Measurements from ENCODE around the gene SYNGR2.
"Not testable (repeated sequence)": the region's sequence is repeated elsewhere in the genome, so short reads cannot be mapped to it uniquely, and the experiment has no call there.

Gene SYNGR2

DNA sequence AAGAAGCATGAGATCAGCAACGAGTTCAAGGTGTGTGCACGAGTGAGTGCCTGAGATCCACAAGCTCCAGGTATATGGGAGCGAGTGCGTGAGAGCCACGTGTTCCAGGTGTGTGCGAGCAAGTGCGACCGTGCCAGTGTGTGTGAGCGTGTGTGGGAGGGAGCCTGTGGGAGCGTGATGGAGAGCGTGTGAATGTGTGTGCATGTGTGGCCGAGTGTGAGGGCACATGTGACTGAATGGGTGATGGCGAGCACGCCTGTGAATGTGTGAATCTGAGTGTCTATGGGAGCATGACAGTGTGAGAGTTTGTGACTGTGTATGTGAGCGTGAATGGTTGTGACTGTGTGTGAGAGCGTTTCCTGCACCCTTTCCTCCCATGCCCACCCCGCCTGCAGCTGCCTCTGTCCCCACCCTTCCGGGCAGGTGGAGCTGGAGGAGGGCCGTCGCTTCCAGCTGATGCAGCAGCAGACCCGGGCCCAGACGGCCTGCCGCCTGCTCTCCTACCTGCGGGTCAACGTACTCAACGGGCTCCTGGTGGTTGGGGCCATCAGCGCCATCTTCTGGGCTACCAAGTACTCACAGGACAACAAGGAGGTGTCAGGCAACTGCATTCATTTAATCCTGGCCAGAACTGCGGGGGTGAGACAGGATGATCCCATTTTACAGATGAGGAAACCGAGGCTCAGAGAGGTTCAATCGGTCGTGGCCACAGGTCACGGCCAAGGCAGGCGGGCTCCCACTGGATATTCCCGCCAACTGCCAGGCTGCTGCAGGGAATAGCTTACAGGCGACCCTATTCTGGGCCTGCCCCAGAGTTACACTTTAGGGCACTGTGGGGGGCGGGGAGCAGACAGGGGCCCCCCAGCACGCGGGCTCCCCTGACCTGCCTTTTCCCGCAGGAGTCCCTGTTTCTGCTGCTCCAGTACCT lies 34.1 kb upstream of the SYNGR2 start:
- POLR2A ChIA-PET, result interaction anchor here (2.3 kb wide), 1 partner anchor 10 kb away, joined by 6 read pairs; no protein-coding TSS in a partner anchor
- CTCF ChIA-PET, result interaction anchor here (0.7 to 1.7 kb wide), 4 partner anchors 10 to 154 kb away, joined by 3 to 6 read pairs (median 6); no protein-coding TSS in a partner anchor
- TF ChIP-seq SUZ12 (IDR thresholded peaks at IDR 0.05) (no peak), TARDBP (IDR thresholded peaks at IDR 0.05) (no peak), ARNT (IDR thresholded peaks at IDR 0.05) (peak; percentile 9; the same call in 1 of the 2 replicates)
- DNase-seq (ENCODE audit: extremely low spot score), result peak; percentile 77

DNA sequence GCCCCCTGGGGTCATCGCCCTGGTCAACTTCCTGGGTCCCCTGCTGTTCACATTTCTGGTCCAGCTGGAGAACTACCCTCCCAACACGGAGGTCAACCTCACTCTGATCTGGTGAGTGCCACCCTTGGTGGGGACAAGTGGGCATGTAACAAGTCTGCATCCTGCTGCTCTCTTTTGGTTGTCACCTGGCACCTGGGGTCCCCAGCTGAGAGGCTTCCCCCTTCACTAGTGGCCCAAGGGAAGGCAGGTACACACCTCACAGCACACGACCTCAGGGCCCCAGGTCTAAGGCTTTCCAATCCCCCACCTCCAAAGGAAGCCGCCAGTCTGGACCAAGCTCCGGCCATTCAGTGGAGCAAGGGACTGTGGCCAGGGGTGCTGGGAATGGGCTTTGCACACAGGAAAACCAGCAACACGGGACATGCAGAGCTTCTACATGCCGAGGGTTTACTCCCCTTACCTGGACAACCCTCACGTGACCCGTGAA lies 33.4 kb upstream of the SYNGR2 start:
- ChIA-PET POLR2A (interaction anchor here (2.3 kb wide), 1 partner anchor 9 kb away, joined by 6 read pairs; no protein-coding TSS in a partner anchor), CTCF (interaction anchor here (0.7 to 3.8 kb wide), 5 partner anchors 9 to 154 kb away, joined by 3 to 15 read pairs (median 6); no protein-coding TSS in a partner anchor)
- TF ChIP-seq SP1 (IDR thresholded peaks at IDR 0.05), result no peak
- DNase-seq (ENCODE audit: extremely low spot score), result no peak

DNA sequence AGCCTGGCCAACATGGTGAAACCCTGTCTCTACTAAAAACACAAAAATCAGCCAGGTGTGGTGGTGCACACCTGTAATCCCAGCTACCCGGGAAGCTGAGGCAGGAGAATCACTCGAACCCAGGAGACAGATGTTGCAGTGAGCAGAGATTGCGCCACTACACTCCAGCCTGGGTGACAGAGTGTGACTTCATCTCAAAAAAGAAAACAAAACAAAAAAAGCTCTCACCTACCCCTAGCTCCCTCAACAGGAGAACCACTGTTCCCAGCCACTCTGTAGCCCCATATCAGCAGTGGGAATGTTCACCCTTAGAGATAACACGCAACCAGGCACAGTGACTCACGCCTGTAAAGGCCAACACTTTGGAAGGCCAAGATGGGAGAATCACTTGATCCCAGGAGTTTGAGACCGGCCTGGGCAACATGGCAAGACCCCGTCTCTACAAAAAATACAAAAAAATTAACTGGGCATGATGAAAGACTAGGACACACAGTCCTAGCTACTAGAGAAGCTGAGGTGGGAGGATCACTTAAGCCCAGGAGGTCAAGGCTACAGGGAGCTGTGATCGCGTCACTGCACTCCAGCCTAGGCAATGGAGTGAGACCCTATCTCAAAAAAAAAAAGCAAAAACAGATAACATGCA lies 32.4 kb upstream of the SYNGR2 start:
- no peak for DNase-seq (ENCODE audit: extremely low spot score)
- ChIA-PET CTCF (interaction anchor here (0.6 to 3.8 kb wide), 5 partner anchors 8 to 244 kb away, joined by 3 to 15 read pairs (median 5); no protein-coding TSS in a partner anchor), POLR2A (interaction anchor here (2.3 kb wide), 1 partner anchor 8 kb away, joined by 6 read pairs; no protein-coding TSS in a partner anchor)
- TF ChIP-seq SUZ12 (IDR thresholded peaks at IDR 0.05) (no peak), SP1 (IDR thresholded peaks at IDR 0.05) (no peak), ELF4 (IDR thresholded peaks at IDR 0.05) (no peak), LEF1 (IDR thresholded peaks at IDR 0.05; ENCODE audit: borderline replicate concordance) (no peak), FOXK2 (IDR thresholded peaks at IDR 0.05) (no peak), CTBP1 (IDR thresholded peaks at IDR 0.05; ENCODE audit: borderline replicate concordance) (no peak), NFRKB (IDR thresholded peaks at IDR 0.05) (no peak), BHLHE40 (IDR thresholded peaks at IDR 0.05; ENCODE audit: borderline replicate concordance) (no peak), TARDBP (IDR thresholded peaks at IDR 0.05) (no peak), ARNT (IDR thresholded peaks at IDR 0.05) (no peak), HDGF (IDR thresholded peaks at IDR 0.05; ENCODE audit: borderline replicate concordance) (no peak), FOXM1 (IDR thresholded peaks at IDR 0.05; ENCODE audit: borderline replicate concordance) (no peak), L3MBTL2 (conservative IDR thresholded peaks at IDR 0.05) (no peak), FOXA1 (IDR thresholded peaks at IDR 0.05) (no peak), ZNF384 (IDR thresholded peaks at IDR 0.05) (no peak)
- TF ChIP-seq, protein P1, sequence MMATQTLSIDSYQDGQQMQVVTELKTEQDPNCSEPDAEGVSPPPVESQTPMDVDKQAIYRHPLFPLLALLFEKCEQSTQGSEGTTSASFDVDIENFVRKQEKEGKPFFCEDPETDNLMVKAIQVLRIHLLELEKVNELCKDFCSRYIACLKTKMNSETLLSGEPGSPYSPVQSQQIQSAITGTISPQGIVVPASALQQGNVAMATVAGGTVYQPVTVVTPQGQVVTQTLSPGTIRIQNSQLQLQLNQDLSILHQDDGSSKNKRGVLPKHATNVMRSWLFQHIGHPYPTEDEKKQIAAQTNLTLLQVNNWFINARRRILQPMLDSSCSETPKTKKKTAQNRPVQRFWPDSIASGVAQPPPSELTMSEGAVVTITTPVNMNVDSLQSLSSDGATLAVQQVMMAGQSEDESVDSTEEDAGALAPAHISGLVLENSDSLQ (IDR thresholded peaks at IDR 0.05), result no peak

DNA sequence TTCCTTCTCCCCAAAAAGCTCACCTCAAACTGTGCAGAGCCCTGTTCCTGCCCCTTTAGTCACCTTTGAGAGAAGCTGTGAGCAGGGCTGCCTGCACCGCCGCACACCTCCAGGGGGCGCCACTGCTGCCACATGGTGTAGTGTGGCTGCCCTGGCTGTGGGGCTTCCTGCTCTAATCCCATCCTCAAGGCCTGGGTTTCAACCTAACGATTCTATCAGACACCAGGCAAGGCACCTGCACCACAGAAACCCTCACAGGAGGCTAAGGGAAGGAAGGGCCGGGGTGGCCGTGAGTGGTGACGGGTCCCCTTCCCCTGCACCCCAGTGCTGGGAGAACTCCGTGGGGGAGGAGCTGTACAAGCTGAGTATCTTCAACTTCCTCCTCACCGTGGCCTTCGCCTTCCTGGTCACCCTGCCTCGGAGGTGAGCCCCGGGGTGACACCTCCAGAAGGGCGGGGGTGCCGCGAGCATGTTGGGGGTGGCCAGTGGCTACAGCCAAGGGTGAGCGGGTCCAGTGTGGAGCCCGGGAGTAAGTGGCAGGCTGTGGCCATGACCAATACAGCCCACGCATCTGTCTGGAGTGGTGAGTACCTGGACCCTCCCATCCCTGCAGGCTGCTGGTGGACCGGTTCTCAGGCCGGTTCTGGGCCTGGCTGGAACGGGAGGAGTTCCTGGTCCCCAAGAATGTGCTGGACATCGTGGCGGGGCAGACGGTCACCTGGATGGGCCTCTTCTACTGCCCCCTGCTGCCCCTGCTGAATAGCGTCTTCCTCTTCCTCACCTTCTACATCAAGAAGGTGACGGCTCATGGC lies 30.8 kb upstream of the SYNGR2 start:
- no peak for DNase-seq (ENCODE audit: extremely low spot score)
- ChIA-PET CTCF (interaction anchor here (0.5 to 3.8 kb wide), 8 partner anchors 9 to 597 kb away, joined by 3 to 15 read pairs (median 4); partner anchors contain the start of gene TMC6), POLR2A (interaction anchor here (1.1 kb wide), 1 partner anchor 33 kb away, joined by 4 read pairs; no protein-coding TSS in a partner anchor)
- TF ChIP-seq LEF1 (IDR thresholded peaks at IDR 0.05; ENCODE audit: borderline replicate concordance) (no peak), L3MBTL2 (conservative IDR thresholded peaks at IDR 0.05) (no peak), BHLHE40 (IDR thresholded peaks at IDR 0.05; ENCODE audit: borderline replicate concordance) (no peak), ZNF384 (IDR thresholded peaks at IDR 0.05) (no peak), FOXM1 (IDR thresholded peaks at IDR 0.05; ENCODE audit: borderline replicate concordance) (no peak), TARDBP (IDR thresholded peaks at IDR 0.05) (no peak), SUZ12 (IDR thresholded peaks at IDR 0.05) (no peak), ELF4 (IDR thresholded peaks at IDR 0.05) (no peak), FOXA1 (IDR thresholded peaks at IDR 0.05) (no peak), CTBP1 (IDR thresholded peaks at IDR 0.05; ENCODE audit: borderline replicate concordance) (no peak)
- TF ChIP-seq, protein P1 (IDR thresholded peaks at IDR 0.05), result no peak

DNA sequence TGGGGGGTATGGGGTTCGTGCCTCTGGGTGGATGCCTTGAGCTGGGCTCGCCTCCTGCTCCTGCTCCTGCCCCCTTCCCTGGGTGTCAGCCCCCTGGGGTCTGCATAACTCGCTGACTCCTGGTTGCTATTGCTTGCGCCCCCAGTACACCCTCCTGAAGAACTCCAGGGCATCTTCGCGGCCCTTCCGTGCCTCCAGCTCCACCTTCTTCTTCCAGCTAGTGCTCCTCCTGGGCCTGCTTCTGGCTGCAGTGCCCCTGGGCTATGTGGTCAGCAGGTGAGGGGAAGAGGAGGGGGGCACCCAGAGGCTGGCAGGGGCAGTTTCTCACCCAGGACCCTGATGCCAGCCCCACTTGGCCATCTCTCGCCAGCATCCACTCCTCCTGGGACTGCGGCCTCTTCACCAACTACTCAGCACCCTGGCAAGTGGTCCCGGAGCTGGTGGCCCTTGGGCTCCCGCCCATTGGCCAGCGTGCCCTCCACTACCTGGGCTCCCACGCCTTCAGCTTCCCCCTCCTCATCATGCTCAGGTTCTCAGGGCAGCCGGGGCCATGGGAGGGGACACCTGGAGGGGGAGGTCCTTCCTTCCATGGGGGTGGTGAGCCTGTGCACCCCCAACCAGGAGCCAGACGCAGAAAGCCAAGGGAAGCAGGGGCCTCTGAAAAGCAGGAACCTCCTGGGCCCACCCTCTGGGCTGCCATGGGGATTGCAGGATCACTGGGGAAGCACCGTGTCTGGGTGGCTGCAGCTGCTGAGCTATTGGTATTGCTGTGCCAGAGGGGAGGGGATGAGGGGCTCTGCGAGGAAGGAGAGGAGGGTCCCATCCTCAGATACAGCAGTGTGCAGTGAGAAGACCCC lies 29.9 kb upstream of the SYNGR2 start:
- no peak for DNase-seq (ENCODE audit: extremely low spot score)
- ChIA-PET POLR2A (interaction anchor here (1.1 kb wide), 1 partner anchor 32 kb away, joined by 4 read pairs; no protein-coding TSS in a partner anchor), CTCF (interaction anchor here (0.6 to 3.8 kb wide), 3 partner anchors 10 to 596 kb away, joined by 3 to 15 read pairs (median 5); partner anchors contain the start of gene TMC6)
- no peak for TF ChIP-seq FOXK2 (IDR thresholded peaks at IDR 0.05)
- TF ChIP-seq, protein P1 (IDR thresholded peaks at IDR 0.05), result no peak
- TF ChIP-seq ZNF384 (IDR thresholded peaks at IDR 0.05), result no peak
- TF ChIP-seq L3MBTL2 (conservative IDR thresholded peaks at IDR 0.05), result no peak
- TF ChIP-seq SP1 (IDR thresholded peaks at IDR 0.05), result no peak
- no peak for TF ChIP-seq ELF4 (IDR thresholded peaks at IDR 0.05)
- TF ChIP-seq FOXA1 (IDR thresholded peaks at IDR 0.05), result no peak
- TF ChIP-seq LEF1 (IDR thresholded peaks at IDR 0.05; ENCODE audit: borderline replicate concordance), result no peak
- no peak for TF ChIP-seq SUZ12 (IDR thresholded peaks at IDR 0.05)
- no peak for TF ChIP-seq TARDBP (IDR thresholded peaks at IDR 0.05)
- TF ChIP-seq BHLHE40 (IDR thresholded peaks at IDR 0.05; ENCODE audit: borderline replicate concordance), result no peak
- no peak for TF ChIP-seq HDGF (IDR thresholded peaks at IDR 0.05; ENCODE audit: borderline replicate concordance)
- no peak for TF ChIP-seq FOXM1 (IDR thresholded peaks at IDR 0.05; ENCODE audit: borderline replicate concordance)
- no peak for TF ChIP-seq NFRKB (IDR thresholded peaks at IDR 0.05)

DNA sequence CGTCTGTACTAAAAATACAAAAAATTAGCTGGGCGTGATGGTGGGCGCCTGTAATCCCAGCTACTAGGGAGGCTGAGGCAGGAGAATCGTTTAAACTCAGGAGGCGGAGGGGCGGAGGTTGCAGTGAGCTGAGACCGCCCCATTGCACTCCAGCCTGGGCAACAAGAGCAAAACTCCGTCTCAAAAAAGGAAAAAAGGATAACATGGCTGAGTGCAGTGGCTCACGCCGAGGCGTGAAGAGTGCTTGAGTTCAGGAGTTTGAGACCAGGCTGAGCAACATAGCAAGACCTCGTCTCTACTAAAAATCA lies 28.6 kb upstream of the SYNGR2 start:
- POLR2A ChIA-PET, result interaction anchor here (0.8 to 3.1 kb wide), 3 partner anchors 11 to 47 kb away, joined by 4 to 19 read pairs (median 4); partner anchors contain the start of genes AFMID, TK1 and TMC6
- DNase-seq (ENCODE audit: extremely low spot score), result not testable (repeated sequence)
- CTCF ChIA-PET, result interaction anchor here (0.6 to 1.2 kb wide), 3 partner anchors 36 to 877 kb away, joined by 3 to 4 read pairs (median 4); no protein-coding TSS in a partner anchor

Data from HEK293T (cell line).